Neural progenitor cell (in vitro differentiated cells): ENCODE results near the gene WWTR1.

Experiments used
- CTCF ChIP-seq: fragments of 200-600 bp; sonication (generic); IDR thresholded peaks from 2 replicates; pipeline ENCODE4 v1.5.1; 2017; ENCODE audit warnings: antibody characterized with exemption, mild to moderate bottlenecking
- EZH2 ChIP-seq: fragments of 200-600 bp; sonication (generic); IDR thresholded peaks from 2 replicates; pipeline ENCODE4 v1.6.1; 2017; ENCODE audit warnings: antibody characterized with exemption, mild to moderate bottlenecking, moderate library complexity

DNA sequence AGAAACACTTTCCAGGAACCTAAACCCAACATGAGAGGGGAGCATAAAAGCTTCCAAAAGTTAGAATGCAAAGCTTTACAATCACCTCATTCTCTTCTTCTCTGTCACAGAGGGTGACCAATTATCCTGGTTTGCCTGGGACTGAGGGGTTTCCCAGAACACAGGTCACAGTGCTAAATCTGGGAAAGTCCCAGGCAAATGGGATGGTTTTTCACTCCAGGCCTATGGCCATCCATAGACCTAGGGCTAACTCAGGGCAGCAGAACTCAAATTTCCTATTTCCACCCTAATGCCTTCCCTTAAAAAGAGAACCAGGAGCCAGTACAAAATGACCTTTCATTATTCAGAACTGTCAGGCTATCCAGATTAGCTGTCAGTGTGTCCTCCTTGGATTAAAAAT, 106.3 kb downstream of the WWTR1 start:
- no peak for TF ChIP-seq CTCF
- no peak for TF ChIP-seq EZH2
